ENCODE data around the gene UBE2E2.

Gene UBE2E2

GRCh38 chr3:23241256-23241655 lies 38.1 kb downstream of the UBE2E2 start:
- DNase-seq: no peak

- DNase-seq: no peak
Measured at GRCh38 chr3:23242106-23242505, 39.0 kb downstream of the UBE2E2 start.

- no peak for DNase-seq
Measured at GRCh38 chr3:23244324-23245041, 41.4 kb downstream of the UBE2E2 start.

GRCh38 chr3:23246651-23247050 lies 43.5 kb downstream of the UBE2E2 start:
- DNase-seq: no peak

GRCh38 chr3:23248594-23249131 lies 45.5 kb downstream of the UBE2E2 start:
- DNase-seq: no peak

- no peak for DNase-seq
Measured at GRCh38 chr3:23249961-23250360, 46.8 kb downstream of the UBE2E2 start.

GRCh38 chr3:23252122-23252521 lies 49.0 kb downstream of the UBE2E2 start:
- DNase-seq: no peak

- no peak for DNase-seq
Measured at GRCh38 chr3:23253214-23253613, 50.1 kb downstream of the UBE2E2 start.

GRCh38 chr3:23254282-23254681 lies 51.2 kb downstream of the UBE2E2 start:
- no peak for DNase-seq

GRCh38 chr3:23254835-23255234 lies 51.7 kb downstream of the UBE2E2 start:
- DNase-seq: no peak

GRCh38 chr3:23256741-23257435 lies 53.8 kb downstream of the UBE2E2 start:
- no peak for DNase-seq

- no peak for DNase-seq
Measured at GRCh38 chr3:23258110-23258509, 55.0 kb downstream of the UBE2E2 start.

- no peak for DNase-seq
Measured at GRCh38 chr3:23259515-23259914, 56.4 kb downstream of the UBE2E2 start.

- no peak for DNase-seq
Measured at GRCh38 chr3:23262766-23263165, 59.6 kb downstream of the UBE2E2 start.

- no peak for DNase-seq
Measured at GRCh38 chr3:23263796-23264195, 60.7 kb downstream of the UBE2E2 start.

- no peak for DNase-seq
Measured at GRCh38 chr3:23264413-23264812, 61.3 kb downstream of the UBE2E2 start.

- DNase-seq: no peak
Measured at GRCh38 chr3:23270423-23270822, 67.3 kb downstream of the UBE2E2 start.

GRCh38 chr3:23271876-23272741 lies 69.0 kb downstream of the UBE2E2 start:
- DNase-seq: no peak

GRCh38 chr3:23272820-23273219 lies 69.7 kb downstream of the UBE2E2 start:
- DNase-seq: no peak

- DNase-seq: no peak
Measured at GRCh38 chr3:23275061-23275460, 71.9 kb downstream of the UBE2E2 start.

GRCh38 chr3:23275814-23276213 lies 72.7 kb downstream of the UBE2E2 start:
- no peak for DNase-seq

GRCh38 chr3:23276913-23277658 lies 74.0 kb downstream of the UBE2E2 start:
- DNase-seq: no peak

- DNase-seq: no peak
Measured at GRCh38 chr3:23277688-23278087, 74.6 kb downstream of the UBE2E2 start.

Data from activated CD4-positive, alpha-beta T cell treated with anti-CD3 and anti-CD28 coated beads, Interleukin-10, Interleukin-2, amounts not matched to agents 100 ng/mL and 50 ng/mL, durations not matched to agents 16 hours and 8 hours (primary cell).